Measurements from ENCODE around the gene FLNB. TPM values are rescaled to one million over a fixed set of nuclear protein-coding genes. Genes with fewer than 3 reads are reported as not detected.

Gene FLNB
- total RNA-seq, 2 experiments from 2014 or later: 26.3 to 28.4 TPM

DNA sequence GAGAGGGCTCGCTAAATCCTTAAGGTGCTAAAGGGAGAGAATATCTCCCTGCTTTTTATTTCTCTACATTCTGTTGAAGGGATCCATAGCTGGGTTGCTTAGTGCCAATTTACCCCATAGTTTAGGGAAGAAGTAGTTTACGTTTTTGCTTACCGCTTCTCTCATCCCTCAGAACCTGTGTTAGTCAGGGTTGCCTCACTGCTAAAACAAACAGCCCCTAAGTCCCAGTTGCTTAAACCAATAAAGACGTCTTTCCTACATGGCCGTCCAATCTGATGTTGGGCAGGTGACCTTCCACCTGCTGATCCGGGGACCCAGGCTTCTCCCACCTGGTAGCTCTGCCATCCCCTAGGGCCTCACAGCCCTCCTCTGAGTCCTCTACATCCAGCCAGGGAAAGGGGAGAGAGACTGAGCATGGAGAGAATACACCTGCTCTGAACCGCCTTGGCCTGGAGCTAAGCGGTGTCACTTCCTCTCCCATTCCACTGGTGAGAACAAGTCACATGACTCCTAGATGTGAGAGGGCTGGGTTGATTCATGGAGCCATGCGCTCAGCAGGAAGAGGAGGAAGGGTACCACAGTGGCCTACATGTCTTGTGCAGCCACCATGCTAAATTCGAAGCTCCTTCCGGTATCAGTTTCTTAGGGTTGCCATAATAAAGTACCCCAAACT, 176.2 kb downstream of the FLNB start:
- TF ChIP-seq, protein P1, sequence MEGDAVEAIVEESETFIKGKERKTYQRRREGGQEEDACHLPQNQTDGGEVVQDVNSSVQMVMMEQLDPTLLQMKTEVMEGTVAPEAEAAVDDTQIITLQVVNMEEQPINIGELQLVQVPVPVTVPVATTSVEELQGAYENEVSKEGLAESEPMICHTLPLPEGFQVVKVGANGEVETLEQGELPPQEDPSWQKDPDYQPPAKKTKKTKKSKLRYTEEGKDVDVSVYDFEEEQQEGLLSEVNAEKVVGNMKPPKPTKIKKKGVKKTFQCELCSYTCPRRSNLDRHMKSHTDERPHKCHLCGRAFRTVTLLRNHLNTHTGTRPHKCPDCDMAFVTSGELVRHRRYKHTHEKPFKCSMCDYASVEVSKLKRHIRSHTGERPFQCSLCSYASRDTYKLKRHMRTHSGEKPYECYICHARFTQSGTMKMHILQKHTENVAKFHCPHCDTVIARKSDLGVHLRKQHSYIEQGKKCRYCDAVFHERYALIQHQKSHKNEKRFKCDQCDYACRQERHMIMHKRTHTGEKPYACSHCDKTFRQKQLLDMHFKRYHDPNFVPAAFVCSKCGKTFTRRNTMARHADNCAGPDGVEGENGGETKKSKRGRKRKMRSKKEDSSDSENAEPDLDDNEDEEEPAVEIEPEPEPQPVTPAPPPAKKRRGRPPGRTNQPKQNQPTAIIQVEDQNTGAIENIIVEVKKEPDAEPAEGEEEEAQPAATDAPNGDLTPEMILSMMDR (IDR thresholded peaks at IDR 0.05): no peak
- no peak overlapping the region for H3K27ac Mint-ChIP-seq
- no peaks in the 10 kb centered on the region for H3K27me3 Mint-ChIP-seq
- H3K4me1 Mint-ChIP-seq (ENCODE audit: low read depth): no peaks in the 10 kb centered on the region
- H3K4me3 Mint-ChIP-seq: no peak overlapping the region
- POLR2A ChIA-PET: no interaction called here
- no peak for ATAC-seq
- no peaks in the 10 kb centered on the region for H3K9me3 Mint-ChIP-seq
- no peaks in the 10 kb centered on the region for H3K36me3 Mint-ChIP-seq (ENCODE audit: low read depth)
- intact Hi-C loops (cut with micrococcal nuclease): loop anchor here (10.0 kb wide), 1 partner anchor 230 kb away; no protein-coding TSS in a partner anchor
- DNase-seq: no peak
- CTCF ChIA-PET: interaction anchor here (1.3 to 16.9 kb wide), 3 partner anchors 31 to 122 kb away, joined by 7 to 264 read pairs (median 17); partner anchors contain the start of genes HTD2 and RPP14

DNA sequence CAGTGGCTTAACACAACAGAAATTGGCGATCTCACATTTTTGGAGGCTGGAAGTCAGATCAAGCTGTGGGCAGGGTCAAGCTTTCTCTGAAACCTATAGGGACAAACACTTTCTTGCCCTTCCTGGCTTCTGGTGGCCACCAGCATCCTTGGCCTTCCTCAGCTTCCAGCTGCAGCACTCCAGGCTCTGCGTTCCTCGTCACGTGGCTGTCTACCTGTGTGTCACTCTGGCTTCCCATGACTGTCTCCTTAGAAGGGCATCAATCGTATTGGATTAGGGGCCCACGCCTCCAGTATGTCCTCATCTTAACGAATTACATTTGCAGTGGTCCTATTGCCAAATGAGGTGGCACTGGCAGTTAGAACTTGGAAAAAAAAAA, 176.7 kb downstream of the FLNB start:
- DNase-seq: no peak
- Mint-ChIP-seq H3K4me1 (ENCODE audit: low read depth) (no peaks in the 10 kb centered on the region), H3K27me3 (no peaks in the 10 kb centered on the region), H3K27ac (no peak overlapping the region), H3K4me3 (no peak overlapping the region), H3K9me3 (no peaks in the 10 kb centered on the region), H3K36me3 (ENCODE audit: low read depth) (no peaks in the 10 kb centered on the region)
- ChIA-PET POLR2A (no interaction called here), CTCF (interaction anchor here (1.3 to 16.9 kb wide), 4 partner anchors 31 to 122 kb away, joined by 6 to 264 read pairs (median 12); partner anchors contain the start of genes HTD2 and RPP14)
- intact Hi-C loops (cut with micrococcal nuclease): loop anchor here (5.0 to 10.0 kb wide), 2 partner anchors 117 to 230 kb away; no protein-coding TSS in a partner anchor
- TF ChIP-seq, protein P1 (IDR thresholded peaks at IDR 0.05): no peak
- ATAC-seq: no peak

DNA sequence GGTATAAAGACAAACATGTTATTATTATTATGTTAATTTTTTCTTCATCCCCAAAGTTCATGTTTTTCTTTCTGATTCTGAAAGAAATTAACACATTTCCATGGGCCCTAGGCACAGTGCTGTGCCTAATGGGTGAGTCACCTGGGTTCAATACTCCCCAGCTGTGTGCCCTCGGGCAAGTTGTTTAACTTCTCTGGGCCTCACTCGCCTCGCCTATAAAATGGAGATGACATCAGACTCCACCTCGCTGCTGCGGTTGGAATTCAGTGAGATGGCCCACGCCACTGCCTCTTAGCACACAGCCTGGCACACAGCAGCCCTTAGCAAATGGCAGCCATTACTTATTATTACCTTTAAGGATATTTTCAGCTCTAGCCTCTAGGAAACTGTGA, 179.9 kb downstream of the FLNB start:
- ATAC-seq (peak; percentile 55), DNase-seq (no peak)
- H3K4me1 Mint-ChIP-seq (ENCODE audit: low read depth): no peaks in the 10 kb centered on the region
- H3K9me3 Mint-ChIP-seq: no peaks in the 10 kb centered on the region
- no peaks in the 10 kb centered on the region for H3K36me3 Mint-ChIP-seq (ENCODE audit: low read depth)
- intact Hi-C loops (cut with micrococcal nuclease): loop anchor here (2.0 to 10.0 kb wide), 3 partner anchors 29 to 227 kb away; no protein-coding TSS in a partner anchor
- no peak overlapping the region for H3K4me3 Mint-ChIP-seq
- H3K27ac Mint-ChIP-seq: no peak overlapping the region
- TF ChIP-seq, protein P1 (IDR thresholded peaks at IDR 0.05): no peak
- POLR2A ChIA-PET: interaction anchor here (0.6 to 1.5 kb wide), 2 partner anchors 29 to 38 kb away, joined by 3 to 4 read pairs; no protein-coding TSS in a partner anchor
- H3K27me3 Mint-ChIP-seq: no peaks in the 10 kb centered on the region
- CTCF ChIA-PET: interaction anchor here (0.6 to 16.9 kb wide), 28 partner anchors 9 to 442 kb away, joined by 3 to 264 read pairs (median 6); partner anchors contain the start of genes ABHD6, HTD2 and RPP14

DNA sequence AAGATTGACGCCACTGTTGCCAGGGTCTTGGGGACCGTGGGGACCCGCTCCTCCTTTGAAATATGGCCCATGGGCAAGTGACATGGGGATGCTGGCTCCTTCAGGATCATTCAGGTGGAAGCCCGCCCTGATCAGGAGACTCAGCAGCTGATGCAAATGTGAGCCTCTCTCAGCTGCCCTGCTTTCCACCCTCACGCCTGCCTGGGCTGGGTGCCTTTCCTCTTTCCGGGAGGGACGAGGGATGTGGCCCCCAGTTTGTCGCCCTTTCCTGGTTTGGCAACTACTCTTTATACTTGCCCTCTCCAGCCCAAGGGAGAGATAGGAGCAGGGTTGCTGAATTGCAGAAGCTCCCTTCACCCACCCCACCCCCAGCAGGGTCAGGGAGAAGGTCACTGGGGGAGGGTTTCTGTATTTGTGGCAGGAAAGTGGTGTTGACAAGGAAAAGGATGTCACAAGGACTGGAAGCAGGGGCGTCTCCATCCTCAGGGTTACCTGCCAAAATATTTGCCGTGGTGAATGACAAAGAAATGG, 180.8 kb downstream of the FLNB start:
- POLR2A ChIA-PET: interaction anchor here (1.5 kb wide), 1 partner anchor 28 kb away, joined by 4 read pairs; no protein-coding TSS in a partner anchor
- ATAC-seq (no peak), DNase-seq (no peak)
- Mint-ChIP-seq H3K4me3 (no peak overlapping the region), H3K9me3 (no peaks in the 10 kb centered on the region), H3K27me3 (no peaks in the 10 kb centered on the region), H3K36me3 (ENCODE audit: low read depth) (no peaks in the 10 kb centered on the region), H3K4me1 (ENCODE audit: low read depth) (no peaks in the 10 kb centered on the region), H3K27ac (no peak overlapping the region)
- TF ChIP-seq, protein P1 (IDR thresholded peaks at IDR 0.05): no peak
- CTCF ChIA-PET: interaction anchor here (0.6 to 16.9 kb wide), 16 partner anchors 8 to 268 kb away, joined by 3 to 264 read pairs (median 9); partner anchors contain the start of genes HTD2 and RPP14
- intact Hi-C loops (cut with micrococcal nuclease): loop anchor here (2.0 to 10.0 kb wide), 3 partner anchors 28 to 226 kb away; no protein-coding TSS in a partner anchor
